DMS 273 treated with DMSO at 0.1 percent for 48 hours (cell line): ENCODE results near the gene VGLL3.
"Not testable (repeated sequence)": the region's sequence is repeated elsewhere in the genome, so short reads cannot be mapped to it uniquely, and the experiment has no call there.

ENCODE experiments used
- DNase-seq: peaks from one replicate; lab custom pipeline; 2025; lab: John Stamatoyannopoulos, UW

Gene VGLL3

GRCh38 chr3:86990734-86991481, at the start of gene VGLL3:
Gene VGLL3, minus strand, starts transcription at chr3:86991149. Its CDS starts 406 bp downstream, at chr3:86990743.
- no peak for DNase-seq

- no peak for DNase-seq
Observed at GRCh38 chr3:87037652-87038051, 46.7 kb upstream of the VGLL3 start.

GRCh38 chr3:87036671-87037070, 45.7 kb upstream of the VGLL3 start:
- no peak for DNase-seq

- DNase-seq: no peak
Observed at GRCh38 chr3:87035339-87035738, 44.4 kb upstream of the VGLL3 start.

GRCh38 chr3:87033205-87033604, 42.3 kb upstream of the VGLL3 start:
- DNase-seq: no peak

- DNase-seq: no peak
Observed at GRCh38 chr3:87025661-87026645, 35.0 kb upstream of the VGLL3 start.

- DNase-seq: not testable (repeated sequence)
Observed at GRCh38 chr3:87017370-87017769, 26.4 kb upstream of the VGLL3 start.

- no peak for DNase-seq
Observed at GRCh38 chr3:87009271-87009670, 18.3 kb upstream of the VGLL3 start.

- no peak for DNase-seq
Observed at GRCh38 chr3:87006844-87007439, 16.0 kb upstream of the VGLL3 start.

GRCh38 chr3:87004883-87005282, 13.9 kb upstream of the VGLL3 start:
- DNase-seq: no peak

- no peak for DNase-seq
Observed at GRCh38 chr3:87002346-87002745, 11.4 kb upstream of the VGLL3 start.

GRCh38 chr3:87001473-87002098, 10.6 kb upstream of the VGLL3 start:
- DNase-seq: no peak

GRCh38 chr3:87000940-87001339, 10.0 kb upstream of the VGLL3 start:
- DNase-seq: no peak

GRCh38 chr3:86998569-86998968, 7.6 kb upstream of the VGLL3 start:
- DNase-seq: no peak

- DNase-seq: no peak
Observed at GRCh38 chr3:86996261-86996955, 5.5 kb upstream of the VGLL3 start.

GRCh38 chr3:86995537-86995936, 4.6 kb upstream of the VGLL3 start:
- DNase-seq: no peak

GRCh38 chr3:86993704-86994103, 2.8 kb upstream of the VGLL3 start:
- no peak for DNase-seq

- no peak for DNase-seq
Observed at GRCh38 chr3:86991840-86992435, 989 bp upstream of the VGLL3 start.

- DNase-seq: no peak
Observed at GRCh38 chr3:86991482-86991815, 500 bp upstream of the VGLL3 start.

- DNase-seq: no peak
Observed at GRCh38 chr3:86990012-86990733, 776 bp downstream of the VGLL3 start.

- DNase-seq: no peak
Observed at GRCh38 chr3:86989611-86990010, 1.3 kb downstream of the VGLL3 start.
